ENCODE results near the gene FSTL5. TPM values are rescaled to one million over a fixed set of nuclear protein-coding genes. Genes with fewer than 3 reads are reported as not detected.

Gene FSTL5
- total RNA-seq, 1 experiment from 2014 or later, result not detected

DNA sequence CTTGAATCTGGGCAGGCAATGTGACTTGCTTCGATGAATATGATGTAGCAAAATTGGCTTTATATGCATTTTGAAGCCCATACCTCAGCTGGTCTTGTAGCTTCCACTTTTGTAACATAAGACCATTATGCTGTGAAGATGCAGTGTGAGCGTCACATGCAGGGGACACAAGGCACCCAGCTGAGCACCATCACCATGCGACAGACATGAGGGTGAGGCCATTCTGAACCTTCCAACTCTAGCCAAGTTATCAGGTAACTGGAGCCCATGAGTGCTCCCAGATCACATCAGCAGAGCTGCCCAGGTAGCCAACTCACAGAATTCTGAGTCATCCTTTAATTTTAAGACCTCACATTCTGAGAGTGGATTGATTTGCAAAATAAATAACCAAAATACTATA, 705.9 kb downstream of the FSTL5 start:
- Histone ChIP-seq H3K79me2 (ENCODE audit: insufficient read depth, low read length) (no peaks in the 10 kb centered on the region), H3K36me3 (ENCODE audit: control insufficient read depth in 1 of 2, insufficient read depth in 2 of 2, low read length in 2 of 2) (no peaks in the 10 kb centered on the region), H3K9me2 (ENCODE audit: insufficient read depth) (no peaks in the 10 kb centered on the region), H3K27me3 (ENCODE audit: insufficient read depth, low read length) (no peaks in the 10 kb centered on the region), H4K20me1 (ENCODE audit: insufficient read depth) (no peaks in the 10 kb centered on the region), H2AFZ (ENCODE audit: low read depth, low read length, poor library complexity, severe bottlenecking) (no peak overlapping the region), H3K27ac (ENCODE audit: low read depth, low read length) (no peak overlapping the region), H3K9ac (ENCODE audit: low read length) (no peak overlapping the region), H3K4me2 (ENCODE audit: low read length) (no peak overlapping the region), H3K4me1 (ENCODE audit: control insufficient read depth in 1 of 2, insufficient read depth in 2 of 2, low read length in 2 of 2) (no peaks in the 10 kb centered on the region), H3K9me3 (ENCODE audit: control insufficient read depth in 1 of 2, insufficient read depth in 1 of 2, low read depth in 1 of 2, low read length in 2 of 2) (no peaks in the 10 kb centered on the region), H3K4me3 (replicated peaks in 1 of 2; ENCODE audit: low read depth in 1 of 2, low read length in 2 of 2) (no peak overlapping the region)
- no TSS peak for BruUV-seq (replicated peaks)
- ATAC-seq (no peak), DNase-seq (ENCODE audit: low read depth, low spot score) (no peak)
- TF ChIP-seq, protein P1, sequence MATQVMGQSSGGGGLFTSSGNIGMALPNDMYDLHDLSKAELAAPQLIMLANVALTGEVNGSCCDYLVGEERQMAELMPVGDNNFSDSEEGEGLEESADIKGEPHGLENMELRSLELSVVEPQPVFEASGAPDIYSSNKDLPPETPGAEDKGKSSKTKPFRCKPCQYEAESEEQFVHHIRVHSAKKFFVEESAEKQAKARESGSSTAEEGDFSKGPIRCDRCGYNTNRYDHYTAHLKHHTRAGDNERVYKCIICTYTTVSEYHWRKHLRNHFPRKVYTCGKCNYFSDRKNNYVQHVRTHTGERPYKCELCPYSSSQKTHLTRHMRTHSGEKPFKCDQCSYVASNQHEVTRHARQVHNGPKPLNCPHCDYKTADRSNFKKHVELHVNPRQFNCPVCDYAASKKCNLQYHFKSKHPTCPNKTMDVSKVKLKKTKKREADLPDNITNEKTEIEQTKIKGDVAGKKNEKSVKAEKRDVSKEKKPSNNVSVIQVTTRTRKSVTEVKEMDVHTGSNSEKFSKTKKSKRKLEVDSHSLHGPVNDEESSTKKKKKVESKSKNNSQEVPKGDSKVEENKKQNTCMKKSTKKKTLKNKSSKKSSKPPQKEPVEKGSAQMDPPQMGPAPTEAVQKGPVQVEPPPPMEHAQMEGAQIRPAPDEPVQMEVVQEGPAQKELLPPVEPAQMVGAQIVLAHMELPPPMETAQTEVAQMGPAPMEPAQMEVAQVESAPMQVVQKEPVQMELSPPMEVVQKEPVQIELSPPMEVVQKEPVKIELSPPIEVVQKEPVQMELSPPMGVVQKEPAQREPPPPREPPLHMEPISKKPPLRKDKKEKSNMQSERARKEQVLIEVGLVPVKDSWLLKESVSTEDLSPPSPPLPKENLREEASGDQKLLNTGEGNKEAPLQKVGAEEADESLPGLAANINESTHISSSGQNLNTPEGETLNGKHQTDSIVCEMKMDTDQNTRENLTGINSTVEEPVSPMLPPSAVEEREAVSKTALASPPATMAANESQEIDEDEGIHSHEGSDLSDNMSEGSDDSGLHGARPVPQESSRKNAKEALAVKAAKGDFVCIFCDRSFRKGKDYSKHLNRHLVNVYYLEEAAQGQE (IDR thresholded peaks at IDR 0.05; ENCODE audit: low read depth), result no peak
- TF ChIP-seq SIN3A (IDR thresholded peaks at IDR 0.05; ENCODE audit: low read depth) (no peak), CBX3 (IDR thresholded peaks at IDR 0.05; ENCODE audit: low read depth) (no peak), TCF7L2 (IDR thresholded peaks at IDR 0.05; ENCODE audit: borderline replicate concordance, extremely low read depth, insufficient read depth, insufficient read length) (no peak), ZFX (IDR thresholded peaks at IDR 0.05) (no peak), POLR2AphosphoS5 (IDR thresholded peaks at IDR 0.05; ENCODE audit: low read depth, low read length) (no peak), CTCF (IDR thresholded peaks at IDR 0.05 in 2 of 3, conservative IDR thresholded peaks at IDR 0.05 in 1 of 3; ENCODE audit: borderline replicate concordance in 1 of 3, insufficient read depth in 1 of 3, low read depth in 2 of 3, low read length in 2 of 3) (no peak), EGR1 (IDR thresholded peaks at IDR 0.05; ENCODE audit: low read depth) (no peak), YY1 (IDR thresholded peaks at IDR 0.05; ENCODE audit: extremely low read depth, insufficient replicate concordance, low read depth, low read length) (no peak), POLR2A (IDR thresholded peaks at IDR 0.05; ENCODE audit: borderline replicate concordance, extremely low read depth, insufficient read depth, insufficient read length) (no peak)
- CTCF ChIA-PET, result no interaction called here
- intact Hi-C loops (cut with micrococcal nuclease), result no loop called here
- RAD21 ChIA-PET (ENCODE audit: low non-redundant PET in 1 of 2, low total read pairs in 2 of 2, uncharacterized antibody in 2 of 2, unreplicated experiment in 2 of 2), result no interaction called here
- POLR2A ChIA-PET, result no interaction called here
